ENCODE data around the gene CTPS2.
"Not testable (repeated sequence)": the region's sequence is repeated elsewhere in the genome, so short reads cannot be mapped to it uniquely, and the experiment has no call there.

The CTPS2 gene

DNA sequence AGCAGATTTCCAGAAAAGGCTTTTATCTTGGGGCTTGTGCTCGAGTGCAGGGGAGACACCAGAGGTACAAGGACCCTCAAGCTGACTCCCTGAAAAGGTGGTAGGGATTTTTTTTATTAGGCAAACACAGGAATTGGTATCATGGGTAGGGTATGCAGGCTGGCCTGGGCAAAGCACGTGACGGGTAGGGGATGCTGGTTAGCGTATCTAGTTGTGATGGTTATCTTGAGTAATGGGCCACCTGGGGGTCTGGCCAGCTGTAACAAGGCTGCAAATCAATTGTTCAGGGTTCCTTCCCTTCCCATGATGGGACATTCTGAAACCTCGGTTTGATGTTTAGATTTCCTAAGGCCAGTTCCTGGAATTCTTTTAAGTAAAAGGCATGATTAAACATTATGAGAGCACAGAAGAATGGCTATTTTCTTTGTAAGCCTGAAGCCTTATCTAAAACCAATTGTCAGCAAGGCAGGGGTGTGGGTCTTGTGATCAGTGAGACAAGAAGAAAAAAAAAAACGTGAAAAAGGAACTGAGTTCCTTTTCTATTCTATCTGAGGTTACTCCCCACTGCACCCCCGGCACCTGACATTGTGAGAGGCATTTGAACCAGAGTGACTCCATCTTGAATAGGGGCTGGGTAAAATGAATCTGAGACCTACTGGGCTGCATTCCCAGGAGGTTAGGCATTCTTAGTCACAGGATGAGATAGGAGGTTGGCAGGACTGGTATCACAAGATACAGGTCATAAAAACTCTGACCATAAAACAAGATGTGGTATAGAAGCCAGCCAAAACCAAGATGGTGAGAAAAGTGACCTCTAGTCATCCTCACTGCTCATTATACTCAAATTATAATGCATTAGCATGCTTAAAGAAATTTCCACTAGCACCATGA is 126.7 kb downstream of the CTPS2 start:
- no peak overlapping the region for H3K27ac Mint-ChIP-seq (ENCODE audit: low read depth)
- peaks cover 5% of the 10 kb centered on the region for H3K36me3 Mint-ChIP-seq (ENCODE audit: insufficient read depth)
- H3K4me3 Mint-ChIP-seq: no peak overlapping the region
- no peak for DNase-seq (ENCODE audit: low spot score in 2 of 2)
- no peaks in the 10 kb centered on the region for H3K4me1 Mint-ChIP-seq
- no peaks in the 10 kb centered on the region for H3K27me3 Mint-ChIP-seq
- no peaks in the 10 kb centered on the region for H3K9me3 Mint-ChIP-seq
- ATAC-seq (replicated peaks; ENCODE audit: extremely low read depth, poor library complexity, severe bottlenecking): no peak

DNA sequence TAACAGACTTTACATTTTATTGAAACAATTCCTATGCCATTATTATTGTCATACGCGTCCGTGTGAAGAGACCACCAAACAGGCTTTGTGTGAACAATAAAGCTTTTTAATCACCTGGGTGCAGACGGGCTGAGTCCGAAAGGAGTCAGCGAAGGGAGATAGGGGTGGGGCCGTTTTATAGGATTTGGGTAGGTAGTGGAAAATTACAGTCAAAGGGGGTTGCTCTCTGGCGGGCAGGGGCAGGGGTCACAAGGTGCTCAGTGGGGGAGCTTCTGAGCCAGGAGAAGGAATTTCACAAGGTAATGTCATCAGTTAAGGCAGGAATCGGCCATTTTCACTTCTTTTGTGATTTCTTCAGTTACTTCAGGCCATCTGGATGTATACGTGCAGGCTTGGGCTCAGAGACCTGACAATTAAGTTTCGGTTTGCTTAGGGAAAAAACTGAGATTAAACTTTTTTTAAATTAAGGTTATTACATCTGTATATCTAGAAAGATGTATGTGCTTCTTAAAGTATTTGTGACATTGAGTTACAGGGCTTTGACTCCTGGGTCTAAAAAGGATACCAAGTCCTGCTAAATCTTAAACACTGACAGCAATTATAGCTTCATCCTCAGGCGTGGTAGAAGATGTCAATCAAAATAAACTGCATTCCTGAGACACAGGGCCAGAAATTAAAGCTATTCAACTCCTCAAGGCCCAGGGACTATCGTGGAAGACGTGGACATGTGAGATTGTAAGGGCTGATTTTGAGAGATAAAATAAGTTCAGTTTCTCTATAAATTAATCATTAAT is 132.3 kb downstream of the CTPS2 start:
- ATAC-seq (replicated peaks; ENCODE audit: extremely low read depth, poor library complexity, severe bottlenecking); H3K9me3 Mint-ChIP-seq; H3K27ac Mint-ChIP-seq (ENCODE audit: low read depth); H3K36me3 Mint-ChIP-seq (ENCODE audit: insufficient read depth); H3K4me1 Mint-ChIP-seq; H3K27me3 Mint-ChIP-seq; DNase-seq (ENCODE audit: low spot score in 2 of 2); H3K4me3 Mint-ChIP-seq: not testable (repeated sequence)

DNA sequence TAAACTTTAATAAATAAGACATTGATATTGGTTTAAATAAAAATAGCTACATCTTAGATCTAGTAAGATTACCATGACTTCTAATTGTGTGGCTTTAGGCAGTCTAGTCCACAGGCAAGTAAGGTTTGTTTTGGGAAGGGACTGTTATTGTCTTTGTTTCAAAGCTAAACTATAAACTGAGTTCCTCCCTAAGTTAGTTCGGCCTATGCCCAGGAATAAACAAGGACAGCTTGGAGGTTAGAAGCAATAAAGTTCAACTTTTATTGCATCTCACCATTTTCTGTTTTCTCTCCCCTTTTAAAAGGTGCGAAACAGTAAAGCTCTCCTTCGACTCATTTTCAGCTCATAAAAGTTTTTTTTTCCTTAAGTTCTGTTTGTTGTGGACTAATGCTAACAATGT is 133.0 kb downstream of the CTPS2 start:
- no peak for DNase-seq (ENCODE audit: low spot score in 2 of 2)
- no peaks in the 10 kb centered on the region for H3K9me3 Mint-ChIP-seq
- no peak overlapping the region for H3K27ac Mint-ChIP-seq (ENCODE audit: low read depth)
- no peaks in the 10 kb centered on the region for H3K36me3 Mint-ChIP-seq (ENCODE audit: insufficient read depth)
- H3K27me3 Mint-ChIP-seq: no peaks in the 10 kb centered on the region
- no peak overlapping the region for H3K4me3 Mint-ChIP-seq
- ATAC-seq (replicated peaks; ENCODE audit: extremely low read depth, poor library complexity, severe bottlenecking): no peak
- no peaks in the 10 kb centered on the region for H3K4me1 Mint-ChIP-seq

DNA sequence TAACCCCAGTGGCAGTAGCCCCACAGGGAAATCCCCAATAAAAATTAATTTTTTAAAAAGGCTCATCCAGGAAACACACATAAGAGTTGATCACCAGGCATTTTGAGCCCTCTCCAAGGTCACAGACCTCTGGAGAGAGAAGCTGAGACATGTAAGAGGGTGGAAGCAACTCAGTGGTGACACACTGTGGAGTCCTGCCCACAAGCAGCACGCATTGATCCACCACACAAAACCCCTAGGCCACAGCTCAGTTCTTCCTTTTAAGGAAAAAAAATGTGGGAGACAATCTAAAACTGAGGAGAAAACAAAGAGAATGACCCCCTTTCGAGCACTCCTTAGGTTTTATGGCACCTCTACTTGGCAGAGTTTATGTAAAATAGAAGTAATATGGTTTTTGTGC is 134.3 kb downstream of the CTPS2 start:
- DNase-seq (ENCODE audit: low spot score in 2 of 2) (no peak), ATAC-seq (replicated peaks; ENCODE audit: extremely low read depth, poor library complexity, severe bottlenecking) (no peak)
- no peak overlapping the region for H3K4me3 Mint-ChIP-seq
- H3K27ac Mint-ChIP-seq (ENCODE audit: low read depth): no peak overlapping the region
- H3K36me3 Mint-ChIP-seq (ENCODE audit: insufficient read depth): no peaks in the 10 kb centered on the region
- H3K27me3 Mint-ChIP-seq: no peaks in the 10 kb centered on the region
- H3K4me1 Mint-ChIP-seq: no peaks in the 10 kb centered on the region
- H3K9me3 Mint-ChIP-seq: no peaks in the 10 kb centered on the region

DNA sequence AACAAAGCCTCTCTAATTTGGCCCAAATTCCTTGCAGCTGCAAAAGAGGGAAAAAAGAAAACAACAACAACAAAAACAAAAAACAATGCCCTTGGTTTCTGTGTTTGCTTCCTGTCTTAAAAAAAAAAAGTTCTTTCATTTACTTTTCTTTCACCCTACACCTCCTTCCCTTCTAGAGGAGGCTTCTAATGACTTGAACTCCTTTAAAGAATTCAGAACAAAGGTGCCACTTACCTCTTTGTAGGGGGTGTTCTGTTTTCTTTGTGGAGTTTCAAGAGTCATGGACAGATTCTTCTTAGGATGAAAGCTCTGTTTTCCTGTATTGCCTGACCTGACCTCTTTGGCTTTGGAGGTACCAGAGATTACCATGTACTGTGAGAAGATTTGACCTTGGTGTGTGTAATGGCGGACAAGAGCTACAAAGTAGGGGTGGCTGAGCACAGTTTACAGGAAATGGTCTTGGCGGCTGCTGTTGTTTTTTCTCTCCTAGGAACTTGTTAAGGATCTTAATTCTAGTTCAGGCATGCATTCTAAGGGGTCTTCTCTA is 134.9 kb downstream of the CTPS2 start:
- DNase-seq (ENCODE audit: low spot score in 2 of 2): no peak
- no peaks in the 10 kb centered on the region for H3K27me3 Mint-ChIP-seq
- ATAC-seq (replicated peaks; ENCODE audit: extremely low read depth, poor library complexity, severe bottlenecking): no peak

DNA sequence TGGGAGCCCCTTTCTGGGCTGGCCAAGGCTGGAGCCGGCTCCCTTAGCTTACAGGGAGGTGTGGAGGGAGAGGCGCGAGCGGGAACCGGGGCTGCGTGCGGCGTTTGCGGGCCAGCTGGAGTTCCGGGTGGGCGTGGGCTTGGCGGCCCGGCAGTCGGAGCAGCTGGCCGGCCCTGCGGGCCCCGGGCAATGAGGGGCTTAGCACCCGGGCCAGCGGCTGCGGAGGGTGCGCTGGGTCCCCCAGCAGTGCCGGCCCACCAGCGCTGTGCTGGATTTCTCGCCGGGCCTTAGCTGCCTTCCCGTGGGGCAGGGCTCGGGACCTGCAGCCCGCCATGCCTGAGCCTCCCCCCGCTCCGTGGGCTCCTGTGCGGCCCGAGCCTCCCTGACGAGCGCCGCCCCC is 137.1 kb downstream of the CTPS2 start:
- H3K9me3 Mint-ChIP-seq; H3K36me3 Mint-ChIP-seq (ENCODE audit: insufficient read depth); H3K4me3 Mint-ChIP-seq; DNase-seq (ENCODE audit: low spot score in 2 of 2); H3K4me1 Mint-ChIP-seq; H3K27ac Mint-ChIP-seq (ENCODE audit: low read depth); H3K27me3 Mint-ChIP-seq; ATAC-seq (replicated peaks; ENCODE audit: extremely low read depth, poor library complexity, severe bottlenecking): not testable (repeated sequence)

More for the DNA sequence above, 134.9 kb downstream of the CTPS2 start:
- H3K9me3 Mint-ChIP-seq: no peaks in the 10 kb centered on the region
- H3K4me3 Mint-ChIP-seq: no peak overlapping the region
- no peak overlapping the region for H3K27ac Mint-ChIP-seq (ENCODE audit: low read depth)
- no peaks in the 10 kb centered on the region for H3K36me3 Mint-ChIP-seq (ENCODE audit: insufficient read depth)
- no peaks in the 10 kb centered on the region for H3K4me1 Mint-ChIP-seq

DNA sequence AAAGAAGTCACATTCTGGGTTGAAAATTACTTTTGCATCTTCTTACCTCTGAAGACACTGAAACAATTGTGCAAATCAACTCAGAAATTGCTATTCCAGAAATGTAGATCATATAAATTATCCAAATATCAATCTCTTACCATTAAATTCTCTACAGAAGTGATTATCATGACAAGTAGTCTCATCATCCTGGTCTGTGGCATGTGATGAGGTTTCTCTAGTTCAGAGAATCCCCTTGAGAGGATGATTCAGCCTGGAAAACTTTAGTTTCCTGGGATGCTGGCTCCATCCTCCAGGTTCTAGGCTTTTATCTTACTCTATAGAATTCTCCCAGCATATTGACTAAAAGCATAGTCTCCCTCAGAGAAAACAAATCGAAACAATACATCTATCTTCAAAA is 138.7 kb downstream of the CTPS2 start:
- no peak overlapping the region for H3K4me3 Mint-ChIP-seq
- H3K27ac Mint-ChIP-seq (ENCODE audit: low read depth): no peak overlapping the region
- H3K27me3 Mint-ChIP-seq: no peaks in the 10 kb centered on the region
- H3K4me1 Mint-ChIP-seq: no peaks in the 10 kb centered on the region
- H3K9me3 Mint-ChIP-seq: no peaks in the 10 kb centered on the region
- H3K36me3 Mint-ChIP-seq (ENCODE audit: insufficient read depth): no peaks in the 10 kb centered on the region
- DNase-seq (ENCODE audit: low spot score in 2 of 2): no peak
- ATAC-seq (replicated peaks; ENCODE audit: extremely low read depth, poor library complexity, severe bottlenecking): no peak

DNA sequence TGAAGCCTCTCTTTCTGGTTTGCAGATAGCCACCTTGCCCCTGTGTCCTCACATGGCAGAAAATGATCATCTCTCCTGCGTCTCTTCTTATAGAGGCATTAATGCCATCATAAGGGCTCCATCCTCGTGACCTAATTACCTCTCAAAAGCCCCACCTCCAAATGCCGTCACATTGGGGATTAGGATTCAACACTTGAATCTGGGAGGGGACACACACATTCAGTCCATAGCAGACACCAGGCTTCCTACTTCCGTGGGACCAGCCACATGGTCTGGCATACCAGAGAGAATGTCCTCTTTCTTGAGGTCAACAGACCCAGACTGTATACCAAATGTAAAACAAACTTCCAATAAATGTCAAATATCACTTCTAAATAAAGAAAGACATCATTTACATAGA is 144.8 kb downstream of the CTPS2 start:
- Mint-ChIP-seq H3K27me3 (no peaks in the 10 kb centered on the region), H3K36me3 (ENCODE audit: insufficient read depth) (no peaks in the 10 kb centered on the region), H3K27ac (ENCODE audit: low read depth) (no peak overlapping the region), H3K4me3 (no peak overlapping the region), H3K9me3 (no peaks in the 10 kb centered on the region), H3K4me1 (no peaks in the 10 kb centered on the region)
- DNase-seq (ENCODE audit: low spot score in 2 of 2): no peak
- ATAC-seq (replicated peaks; ENCODE audit: extremely low read depth, poor library complexity, severe bottlenecking): no peak

DNA sequence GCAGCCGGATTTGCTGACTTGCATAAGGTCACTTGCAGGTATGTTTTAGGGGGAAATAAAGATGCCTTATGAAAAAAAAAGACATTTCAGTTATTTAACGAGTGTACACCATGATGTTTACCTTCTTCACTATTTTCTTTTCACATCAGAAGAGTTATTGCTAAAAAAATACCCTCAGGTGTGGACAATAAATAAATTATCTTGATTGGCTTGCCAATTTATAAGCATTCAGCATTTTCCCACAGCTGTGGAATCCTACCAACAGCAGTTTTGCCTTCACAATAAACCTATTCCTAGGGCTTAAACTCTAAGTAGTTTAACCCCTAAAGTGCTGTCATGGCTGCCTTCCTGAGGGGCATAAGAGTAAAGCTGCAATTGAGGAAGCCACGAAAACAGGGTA is 145.9 kb downstream of the CTPS2 start:
- ATAC-seq (replicated peaks; ENCODE audit: extremely low read depth, poor library complexity, severe bottlenecking) (no peak), DNase-seq (ENCODE audit: low spot score in 2 of 2) (no peak)
- no peak overlapping the region for H3K27ac Mint-ChIP-seq (ENCODE audit: low read depth)
- no peaks in the 10 kb centered on the region for H3K4me1 Mint-ChIP-seq
- no peaks in the 10 kb centered on the region for H3K36me3 Mint-ChIP-seq (ENCODE audit: insufficient read depth)
- no peaks in the 10 kb centered on the region for H3K27me3 Mint-ChIP-seq
- H3K9me3 Mint-ChIP-seq: no peaks in the 10 kb centered on the region
- H3K4me3 Mint-ChIP-seq: no peak overlapping the region

DNA sequence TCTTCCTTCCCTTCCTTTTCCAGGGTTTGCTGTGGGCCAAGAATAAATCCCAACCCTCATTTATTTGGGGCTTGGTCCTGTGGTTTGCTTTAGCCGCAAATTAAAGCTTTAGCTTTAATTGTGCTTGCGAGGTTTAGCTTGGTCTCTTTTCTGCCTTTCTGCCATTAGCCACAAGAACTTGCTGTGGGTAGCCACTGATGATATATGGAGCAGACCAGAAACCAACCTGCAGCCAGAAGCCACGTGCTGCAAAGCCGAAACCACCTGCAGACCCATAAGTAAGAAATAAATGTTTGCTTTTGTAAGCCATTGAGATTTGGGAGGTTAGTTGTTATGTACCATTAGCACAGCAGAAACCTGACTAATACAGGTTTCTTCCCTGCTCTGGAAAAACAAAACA is 152.3 kb downstream of the CTPS2 start:
- Mint-ChIP-seq H3K27ac (ENCODE audit: low read depth) (no peak overlapping the region), H3K36me3 (ENCODE audit: insufficient read depth) (no peaks in the 10 kb centered on the region), H3K27me3 (no peaks in the 10 kb centered on the region), H3K9me3 (no peaks in the 10 kb centered on the region), H3K4me3 (no peak overlapping the region), H3K4me1 (no peaks in the 10 kb centered on the region)
- no peak for ATAC-seq (replicated peaks; ENCODE audit: extremely low read depth, poor library complexity, severe bottlenecking)
- no peak for DNase-seq (ENCODE audit: low spot score in 2 of 2)

DNA sequence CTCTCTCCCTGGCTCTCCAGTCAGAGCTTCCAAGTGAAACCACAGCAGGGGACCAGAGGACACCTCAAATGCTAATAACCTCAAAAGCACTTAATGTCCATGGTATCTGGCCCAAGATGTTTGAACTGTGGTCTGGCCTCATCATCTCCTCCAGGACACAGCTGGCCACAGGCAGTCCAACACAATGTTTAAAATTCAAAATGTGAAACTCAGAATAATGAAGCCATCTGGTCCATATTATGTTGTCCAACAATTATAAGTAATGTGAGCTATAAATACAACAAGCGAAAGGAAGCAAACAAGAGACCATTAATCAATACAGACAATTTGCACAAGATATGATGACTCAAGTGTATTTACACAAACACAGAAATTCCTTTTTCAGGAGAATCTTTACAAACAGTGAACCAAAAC is 153.3 kb downstream of the CTPS2 start:
- Mint-ChIP-seq H3K36me3 (ENCODE audit: insufficient read depth) (no peaks in the 10 kb centered on the region), H3K4me3 (no peak overlapping the region), H3K4me1 (no peaks in the 10 kb centered on the region), H3K27me3 (no peaks in the 10 kb centered on the region), H3K27ac (ENCODE audit: low read depth) (no peak overlapping the region), H3K9me3 (no peaks in the 10 kb centered on the region)
- no peak for ATAC-seq (replicated peaks; ENCODE audit: extremely low read depth, poor library complexity, severe bottlenecking)
- DNase-seq (ENCODE audit: low spot score in 2 of 2): no peak

DNA sequence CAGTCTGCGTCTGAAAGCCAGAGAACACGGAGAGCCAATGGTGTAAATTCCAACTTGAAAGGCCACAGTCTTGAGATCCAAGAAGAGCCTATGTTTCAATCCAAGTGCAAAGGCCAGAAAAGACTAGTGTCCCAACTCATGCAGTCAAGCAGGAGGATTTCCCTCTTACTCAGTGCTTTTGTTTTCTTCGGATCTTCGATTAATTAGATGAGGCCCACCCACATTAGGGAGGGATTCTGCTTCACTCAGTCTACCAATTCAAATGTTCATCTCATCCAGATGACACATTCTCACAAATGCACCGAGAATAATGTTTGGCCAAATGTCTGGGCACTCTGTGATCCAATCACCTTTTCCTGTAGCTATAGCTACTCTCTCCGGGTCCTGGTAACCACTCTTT is 154.0 kb downstream of the CTPS2 start:
- no peak overlapping the region for H3K27ac Mint-ChIP-seq (ENCODE audit: low read depth)
- H3K27me3 Mint-ChIP-seq: no peaks in the 10 kb centered on the region

DNA sequence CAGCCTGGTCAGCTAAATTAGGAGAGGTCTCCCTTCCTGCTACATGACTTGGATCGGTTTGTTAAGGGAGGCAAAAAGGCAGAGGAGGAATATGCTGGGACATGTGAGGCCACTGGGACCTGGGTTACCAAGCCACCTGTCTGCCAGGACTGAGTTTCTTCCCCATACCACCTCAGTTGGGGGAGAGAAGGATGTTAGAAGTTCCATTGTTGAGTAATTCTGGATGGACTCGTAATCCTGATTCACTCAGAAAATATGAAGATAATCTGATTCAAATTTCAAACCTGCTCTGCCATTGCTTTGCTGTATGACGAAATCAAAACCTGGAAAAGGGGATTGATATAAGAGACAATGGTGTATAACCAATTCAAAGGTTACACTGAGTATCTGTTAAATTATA is 159.9 kb downstream of the CTPS2 start:
- DNase-seq (ENCODE audit: low spot score in 2 of 2) (no peak), ATAC-seq (replicated peaks; ENCODE audit: extremely low read depth, poor library complexity, severe bottlenecking) (no peak)
- H3K27ac Mint-ChIP-seq (ENCODE audit: low read depth): no peak overlapping the region
- H3K9me3 Mint-ChIP-seq: no peaks in the 10 kb centered on the region
- no peaks in the 10 kb centered on the region for H3K36me3 Mint-ChIP-seq (ENCODE audit: insufficient read depth)
- H3K4me1 Mint-ChIP-seq: no peaks in the 10 kb centered on the region
- H3K27me3 Mint-ChIP-seq: no peaks in the 10 kb centered on the region
- no peak overlapping the region for H3K4me3 Mint-ChIP-seq

More for the DNA sequence above, 154.0 kb downstream of the CTPS2 start:
- DNase-seq (ENCODE audit: low spot score in 2 of 2): no peak
- H3K4me1 Mint-ChIP-seq: no peaks in the 10 kb centered on the region
- H3K36me3 Mint-ChIP-seq (ENCODE audit: insufficient read depth): no peaks in the 10 kb centered on the region
- no peaks in the 10 kb centered on the region for H3K9me3 Mint-ChIP-seq
- no peak for ATAC-seq (replicated peaks; ENCODE audit: extremely low read depth, poor library complexity, severe bottlenecking)
- no peak overlapping the region for H3K4me3 Mint-ChIP-seq
